CD14-positive monocyte (primary cell): ENCODE results near the gene C4BPA. TPM values are rescaled to one million over a fixed set of nuclear protein-coding genes. Genes with fewer than 3 reads are reported as not detected.

Source experiments
- DNase-seq, 3 donors: peaks; one replicate each; pipeline ENCODE4 v3.0.0-alpha.2; 2011 to 2022
- H2AFZ ChIP-seq: 2 replicates; pipeline ENCODE4 v1.6.0; 2012; ENCODE audit warnings: mild to moderate bottlenecking, low read depth, low read length, inconsistent platforms; ENCODE audit not compliant: insufficient read depth, poor library complexity, severe bottlenecking
- H3K27ac ChIP-seq, 2 donors: 1 replicate in 1 of 2; 2 replicates in 1 of 2; pipeline ENCODE4 v1.5.1; 2012 to 2013; ENCODE audit warnings: low read length in 2 of 2, control low read depth in 1 of 2, inconsistent platforms in 1 of 2, low read depth in 1 of 2, mild to moderate bottlenecking in 1 of 2
- H3K27me3 ChIP-seq, 2 donors: one replicate each; pipeline versions ENCODE4 v1.6.0 to v1.6.1; 2011 to 2013; ENCODE audit warnings: low read length in 2 of 2; ENCODE audit not compliant: control insufficient read depth in 2 of 2, insufficient read depth in 2 of 2
- H3K36me3 ChIP-seq, 2 donors: replicated peaks in 1 of 2; 1 replicate in 1 of 2; 2 replicates in 1 of 2; pipeline versions ENCODE4 v1.5.1 to v1.6.1; 2012 to 2013; ENCODE audit warnings: low read length in 2 of 2, control low read depth in 1 of 2, inconsistent platforms in 1 of 2, mild to moderate bottlenecking in 1 of 2; ENCODE audit not compliant: insufficient read depth in 2 of 2, control insufficient read depth in 1 of 2
- H3K4me1 ChIP-seq, 2 donors: 1 replicate in 1 of 2; 2 replicates in 1 of 2; pipeline versions ENCODE4 v1.5.1 to v1.6.1; 2012 to 2013; ENCODE audit warnings: low read length in 2 of 2, control low read depth in 1 of 2, inconsistent platforms in 1 of 2, mild to moderate bottlenecking in 1 of 2, moderate library complexity in 1 of 2; ENCODE audit not compliant: insufficient read depth in 2 of 2, control insufficient read depth in 1 of 2
- H3K4me2 ChIP-seq: replicated peaks from 2 replicates; pipeline ENCODE3; 2012; ENCODE audit warnings: low read length, moderate library complexity, mild to moderate bottlenecking; ENCODE audit not compliant: poor library complexity, severe bottlenecking; ENCODE audit errors: extremely low read depth
- H3K4me3 ChIP-seq, 3 experiments: fragments of 200-600 bp in 1 of 3; sonication (generic) in 1 of 3; replicated peaks in 1 of 3; 1 replicate in 2 of 3; 2 replicates in 1 of 3; pipeline ENCODE4 v1.5.1; 2011 to 2013; ENCODE audit warnings: low read length in 3 of 3, mild to moderate bottlenecking in 3 of 3, control low read depth in 2 of 3, low read depth in 2 of 3, inconsistent platforms in 1 of 3, moderate library complexity in 1 of 3
- H3K79me2 ChIP-seq: 2 replicates; pipeline ENCODE4 v1.6.0; 2012; ENCODE audit warnings: mild to moderate bottlenecking, control low read depth, inconsistent platforms, low read length, moderate library complexity; ENCODE audit not compliant: insufficient read depth
- H3K9ac ChIP-seq: 2 replicates; pipeline ENCODE4 v1.6.0; 2017; ENCODE audit warnings: low read length, mild to moderate bottlenecking; ENCODE audit not compliant: insufficient read depth, poor library complexity, severe bottlenecking
- H3K9me3 ChIP-seq, 2 donors: replicated peaks in 1 of 2; 1 replicate in 1 of 2; 2 replicates in 1 of 2; pipeline versions ENCODE4 v1.5.1 to v1.6.1; 2012 to 2013; ENCODE audit warnings: low read length in 2 of 2, control low read depth in 1 of 2; ENCODE audit not compliant: control insufficient read depth in 1 of 2, insufficient read depth in 1 of 2
- H4K20me1 ChIP-seq: 2 replicates; pipeline ENCODE4 v1.6.0; 2012; ENCODE audit warnings: mild to moderate bottlenecking, low read length, control low read depth, moderate library complexity; ENCODE audit not compliant: insufficient read depth
- H3K27ac Mint-ChIP-seq, 7 donors: one replicate each; pipeline ENCODE4 v1.8.0; 2020; ENCODE audit warnings: mild to moderate bottlenecking in 7 of 7, mixed read lengths in 7 of 7, moderate library complexity in 6 of 7, inconsistent platforms in 2 of 7
- H3K27me3 Mint-ChIP-seq, 3 donors: one replicate each; pipeline ENCODE4 v1.8.0; 2021 to 2022; ENCODE audit warnings: low read depth in 3 of 3, mild to moderate bottlenecking in 3 of 3, mixed read lengths in 3 of 3, moderate library complexity in 3 of 3, inconsistent platforms in 1 of 3
- H3K36me3 Mint-ChIP-seq, 2 donors: one replicate each; pipeline ENCODE4 v1.8.0; 2020; ENCODE audit warnings: mixed read lengths in 2 of 2, inconsistent platforms in 1 of 2, mild to moderate bottlenecking in 1 of 2
- H3K4me1 Mint-ChIP-seq: one replicate; pipeline ENCODE4 v1.8.0; 2020; ENCODE audit warnings: mild to moderate bottlenecking, mixed read lengths
- H3K4me3 Mint-ChIP-seq, 2 donors: one replicate each; pipeline ENCODE4 v1.8.0; 2020; ENCODE audit warnings: mild to moderate bottlenecking in 2 of 2, mixed read lengths in 2 of 2, moderate library complexity in 1 of 2
- H3K9me3 Mint-ChIP-seq, 7 donors: one replicate each; pipeline ENCODE4 v1.8.0; 2020 to 2022; ENCODE audit warnings: mixed read lengths in 7 of 7, mild to moderate bottlenecking in 6 of 7, moderate library complexity in 6 of 7, inconsistent platforms in 2 of 7
- intact Hi-C, 2 donors: fragments of 100-400 bp; cut with micrococcal nuclease; formaldehyde crosslinking; loops; one replicate each; pipeline versions ENCODE4 v1.15.0 to v1.15.1; 2023
- polyA plus RNA-seq, 3 donors: library from polyadenylated mRNA; depleted of rRNA in 1 of 3; unstranded in 2 of 3; stranded (reverse) in 1 of 3; fragments of 300-500 nt in 2 of 3; fragments of >200 nt in 1 of 3; fragmentation: Illumina TruSeq in 2 of 3; gene quantifications; 1 replicate in 2 of 3; 2 replicates in 1 of 3; pipeline ENCODE4 v1.2.3, GENCODE V29; 2012 to 2021
- TF ChIP-seq, protein P1 (sequence below): fragments of 200-600 bp; IDR thresholded peaks from one replicate; pipeline ENCODE4 v1.8.0; 2022; ENCODE audit warnings: antibody characterized with exemption, mild to moderate bottlenecking

Gene C4BPA
- polyA plus RNA-seq, 3 donors: 0.09 to 0.25 (median 0.13) TPM

GRCh38 chr1:207128336-207128921, 24.4 kb downstream of the C4BPA start:
- H3K9me3 Mint-ChIP-seq: peaks cover 19 to 40% (median 32%) of the 10 kb centered on the region in 7 donors

DNA sequence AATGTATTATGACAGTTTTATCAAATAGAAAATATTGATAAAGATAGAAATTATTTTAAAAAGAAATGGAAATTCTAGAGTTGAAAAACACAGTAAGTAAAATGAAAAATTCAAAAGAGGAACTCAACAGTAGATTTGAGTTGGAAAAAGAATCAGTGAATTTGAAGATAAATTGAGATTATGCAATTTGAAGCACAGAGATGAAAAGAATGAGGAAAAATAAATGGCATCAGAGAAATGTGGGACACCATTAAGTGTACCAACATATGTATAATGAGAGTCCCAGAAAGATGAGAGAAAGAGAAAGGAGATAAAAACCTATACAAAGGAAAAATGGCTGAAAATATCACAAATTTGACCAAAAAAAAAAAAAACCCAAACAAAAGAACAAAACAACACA, 25.0 kb downstream of the C4BPA start:
- no peak for DNase-seq
- Histone ChIP-seq H3K9ac (no peak overlapping the region), H3K36me3 (no peaks in the 10 kb centered on the region), H3K4me3 (no peak overlapping the region), H3K4me1 (peaks cover 3 to 4% of the 10 kb centered on the region in 2 donors), H4K20me1 (no peaks in the 10 kb centered on the region), H2AFZ (no peak overlapping the region), H3K4me2 (no peak overlapping the region), H3K27ac (no peak overlapping the region), H3K9me3 (peaks cover 15 to 38% of the 10 kb centered on the region in 2 donors), H3K27me3 (no peaks in the 10 kb centered on the region), H3K79me2 (no peaks in the 10 kb centered on the region)
- intact Hi-C loops: no loop called here
- TF ChIP-seq, protein P1, sequence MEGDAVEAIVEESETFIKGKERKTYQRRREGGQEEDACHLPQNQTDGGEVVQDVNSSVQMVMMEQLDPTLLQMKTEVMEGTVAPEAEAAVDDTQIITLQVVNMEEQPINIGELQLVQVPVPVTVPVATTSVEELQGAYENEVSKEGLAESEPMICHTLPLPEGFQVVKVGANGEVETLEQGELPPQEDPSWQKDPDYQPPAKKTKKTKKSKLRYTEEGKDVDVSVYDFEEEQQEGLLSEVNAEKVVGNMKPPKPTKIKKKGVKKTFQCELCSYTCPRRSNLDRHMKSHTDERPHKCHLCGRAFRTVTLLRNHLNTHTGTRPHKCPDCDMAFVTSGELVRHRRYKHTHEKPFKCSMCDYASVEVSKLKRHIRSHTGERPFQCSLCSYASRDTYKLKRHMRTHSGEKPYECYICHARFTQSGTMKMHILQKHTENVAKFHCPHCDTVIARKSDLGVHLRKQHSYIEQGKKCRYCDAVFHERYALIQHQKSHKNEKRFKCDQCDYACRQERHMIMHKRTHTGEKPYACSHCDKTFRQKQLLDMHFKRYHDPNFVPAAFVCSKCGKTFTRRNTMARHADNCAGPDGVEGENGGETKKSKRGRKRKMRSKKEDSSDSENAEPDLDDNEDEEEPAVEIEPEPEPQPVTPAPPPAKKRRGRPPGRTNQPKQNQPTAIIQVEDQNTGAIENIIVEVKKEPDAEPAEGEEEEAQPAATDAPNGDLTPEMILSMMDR: no peak
- Mint-ChIP-seq H3K9me3 (peaks cover 19 to 40% (median 32%) of the 10 kb centered on the region in 7 donors), H3K27ac (no peak overlapping the region), H3K27me3 (peaks cover 0 to 2% (median 2%) of the 10 kb centered on the region in 3 donors), H3K36me3 (peaks cover 0 to 2% of the 10 kb centered on the region in 2 donors), H3K4me3 (no peak overlapping the region), H3K4me1 (peaks cover 2% of the 10 kb centered on the region)

More at GRCh38 chr1:207128336-207128921, 24.4 kb downstream of the C4BPA start:
- Histone ChIP-seq H3K4me1 (no peaks in the 10 kb centered on the region), H3K79me2 (no peaks in the 10 kb centered on the region), H3K36me3 (no peaks in the 10 kb centered on the region), H4K20me1 (no peaks in the 10 kb centered on the region), H3K9me3 (peaks cover 15 to 38% of the 10 kb centered on the region in 2 donors), H3K4me3 (no peak overlapping the region), H3K4me2 (no peak overlapping the region), H2AFZ (no peak overlapping the region), H3K9ac (no peak overlapping the region), H3K27ac (no peak overlapping the region), H3K27me3 (no peaks in the 10 kb centered on the region)
- H3K4me3 Mint-ChIP-seq: no peak overlapping the region
- H3K4me1 Mint-ChIP-seq: no peaks in the 10 kb centered on the region
- H3K27ac Mint-ChIP-seq: no peak overlapping the region
- H3K36me3 Mint-ChIP-seq: peaks cover 0 to 2% of the 10 kb centered on the region in 2 donors
- TF ChIP-seq, protein P1: no peak
- peaks cover 0 to 2% (median 2%) of the 10 kb centered on the region in 3 donors for H3K27me3 Mint-ChIP-seq
- no peak for DNase-seq
- intact Hi-C loops: no loop called here
